Spleen (tissue), 13 donors: ENCODE measurements around the gene SPATA45. TPM values are rescaled to one million over a fixed set of nuclear protein-coding genes. Genes with fewer than 3 reads are reported as not detected.

Source experiments
- DNase-seq: peaks from one replicate; pipeline ENCODE4 v3.0.0-alpha.2; 2020
- H3K27ac ChIP-seq, 8 donors: fragments of 200-600 bp; sonication (generic) in 7 of 8; 1 replicate in 4 of 8; 2 replicates in 4 of 8; pipeline versions ENCODE4 v1.5.0 to v1.8.0; 2016 to 2021; ENCODE audit warnings: inconsistent platforms in 4 of 8, mild to moderate bottlenecking in 4 of 8, moderate library complexity in 1 of 8
- H3K27me3 ChIP-seq, 7 donors: fragments of 200-600 bp; sonication (generic) in 6 of 7; replicated peaks in 1 of 7; 1 replicate in 4 of 7; 2 replicates in 3 of 7; pipeline versions ENCODE4 v1.5.0 to v1.8.0; 2016 to 2021; ENCODE audit warnings: inconsistent platforms in 3 of 7, mild to moderate bottlenecking in 1 of 7
- H3K36me3 ChIP-seq, 6 donors: fragments of 200-600 bp; sonication (generic) in 5 of 6; 1 replicate in 4 of 6; 2 replicates in 2 of 6; pipeline versions ENCODE4 v1.5.0 to v1.8.0; 2016 to 2021; ENCODE audit warnings: inconsistent platforms in 2 of 6
- H3K4me1 ChIP-seq, 6 donors: fragments of 200-600 bp; sonication (generic) in 5 of 6; 1 replicate in 3 of 6; 2 replicates in 3 of 6; pipeline versions ENCODE4 v1.5.0 to v1.8.0; 2016 to 2021; ENCODE audit warnings: inconsistent platforms in 3 of 6
- H3K4me3 ChIP-seq, 8 donors: fragments of 200-600 bp; sonication (generic) in 7 of 8; 1 replicate in 4 of 8; 2 replicates in 4 of 8; pipeline versions ENCODE4 v1.5.0 to v1.8.0; 2016 to 2021; ENCODE audit warnings: inconsistent platforms in 4 of 8, mild to moderate bottlenecking in 4 of 8, moderate library complexity in 2 of 8
- H3K9me3 ChIP-seq, 8 donors: fragments of 200-600 bp; sonication (generic) in 7 of 8; 1 replicate in 4 of 8; 2 replicates in 4 of 8; pipeline versions ENCODE4 v1.5.0 to v1.8.0; 2016 to 2021; ENCODE audit warnings: inconsistent platforms in 4 of 8
- CTCF ChIP-seq, 11 experiments: fragments of 200-600 bp in 7 of 11; fragments of 450-650 bp in 4 of 11; sonication (generic) in 4 of 11; IDR thresholded peaks in 8 of 11; conservative IDR thresholded peaks in 3 of 11; 1 replicate in 7 of 11; 2 replicates in 4 of 11; pipeline versions ENCODE4 v1.4.0 to v1.8.0; 2016 to 2021; ENCODE audit warnings: antibody characterized with exemption in 11 of 11, inconsistent platforms in 4 of 11, mild to moderate bottlenecking in 1 of 11
- POLR2A ChIP-seq, 3 donors: fragments of 450-650 bp; IDR thresholded peaks; one replicate each; pipeline ENCODE4 v1.5.1; 2017; ENCODE audit warnings: antibody characterized with exemption in 3 of 3, mild to moderate bottlenecking in 1 of 3
- POLR2AphosphoS5 ChIP-seq, 3 donors: sonication (generic); formaldehyde crosslinking; IDR thresholded peaks; one replicate each; pipeline ENCODE4 v1.5.1; 2017; ENCODE audit warnings: antibody characterized with exemption in 3 of 3
- WGBS, 5 donors: extraction: QIAGEN DNeasy Blood & Tissue Kit in 3 of 5; methylation state at CpG; one replicate each; pipeline versions ENCODE4 v1.1.5 to v1.1.7; 2013 to 2018; 5-methylcytosine and 5-hydroxymethylcytosine counted together
- intact Hi-C: fragments of 100-400 bp; cut with DNase I; formaldehyde crosslinking; loops from one replicate; pipeline ENCODE4 v1.15.0; 2023; ENCODE audit warnings: low total_unique reads
- long read RNA-seq, 2 donors: transcript quantifications; one replicate each; lab custom pipeline, GENCODE V29; 2026
- polyA plus RNA-seq, 3 donors: library from polyadenylated mRNA; stranded (reverse); fragments of 200-250 nt; gene quantifications; one replicate each; pipeline ENCODE4 v1.2.1, GENCODE V29; 2013
- total RNA-seq, 7 donors: library from RNA; depleted of rRNA in 3 of 7; stranded (reverse); fragments of >200 nt in 3 of 7; fragmentation: NEBNext Ultra II Directional in 4 of 7; extraction: Animal tissue kit (Norgen Biotek cat#: 25700) in 4 of 7; gene quantifications; one replicate each; pipeline versions ENCODE4 v1.1.0 to v1.2.1, GENCODE V29; 2016 to 2021
- donor health status: healthy with polysubstance abuse.
- donor health status: DM: no; HTN: no; CAD: no; lungs with moderate emphysema.
- donor health status: DM: no; HTN: no; CAD: no.
- donor health status: Bipolar disorder and iron deficiency.
- donor health status: healthy.
- donor health status: DM: no; HTN: no; CAD: no.
- donor health status: DM: yes; HTN: yes; CAD: no.

Gene SPATA45
- total RNA-seq (under 1 TPM in 1 of 7 donors, not detected in 6; 0.83 TPM), polyA plus RNA-seq (under 1 TPM in 1 of 3 donors, not detected in 2; 0.38 TPM)
- long read RNA-seq, donor 1: 0 reads
- long read RNA-seq, donor 2: 0 reads

- H3K36me3 ChIP-seq: no peaks in the 10 kb centered on the region
- H3K9me3 ChIP-seq: peaks cover 0 to 19% (median 13%) of the 10 kb centered on the region in 8 donors
- H3K4me3 ChIP-seq: no peak within 1 kb of the TSS
- 92 to 98% (median 95%) methylated on average over 4 of the region's 4 CpGs for WGBS, 5 donors
- no peak for DNase-seq
- no peaks in the 10 kb centered on the region for H3K27me3 ChIP-seq
- no peak for TF ChIP-seq POLR2AphosphoS5 (IDR thresholded peaks at IDR 0.05)
- TF ChIP-seq POLR2A (IDR thresholded peaks at IDR 0.05): no peak
- TF ChIP-seq CTCF (IDR thresholded peaks at IDR 0.05 in 8 of 11, conservative IDR thresholded peaks at IDR 0.05 in 3 of 11): no peak
- intact Hi-C loops: no loop called here
- no peaks in the 10 kb centered on the region for H3K4me1 ChIP-seq
- H3K27ac ChIP-seq: no peak within 1 kb of the TSS
Measured at GRCh38 chr1:212847549-212847948, at the start of gene SPATA45. Gene SPATA45 (minus strand): TSS chr1:212847649. CDS start chr1:212836149, 11,500 bp downstream.

- Histone ChIP-seq H3K27ac (no peak overlapping the region), H3K27me3 (no peaks in the 10 kb centered on the region), H3K9me3 (no peaks in the 10 kb centered on the region), H3K36me3 (peaks cover 0 to 100% (median 62%) of the 10 kb centered on the region in 6 donors), H3K4me3 (no peak overlapping the region), H3K4me1 (no peaks in the 10 kb centered on the region)
- 93 to 100% (median 94%) methylated on average over 1 of the region's 1 CpG for WGBS, 5 donors
- no peak for DNase-seq
- no peak for TF ChIP-seq CTCF (IDR thresholded peaks at IDR 0.05 in 8 of 11, conservative IDR thresholded peaks at IDR 0.05 in 3 of 11)
- no peak for TF ChIP-seq POLR2AphosphoS5 (IDR thresholded peaks at IDR 0.05)
- no peak for TF ChIP-seq POLR2A (IDR thresholded peaks at IDR 0.05)
- intact Hi-C loops: no loop called here
Measured at GRCh38 chr1:212892108-212892507, 44.7 kb upstream of the SPATA45 start.

- Histone ChIP-seq H3K27me3 (no peaks in the 10 kb centered on the region), H3K4me1 (no peaks in the 10 kb centered on the region), H3K4me3 (no peak overlapping the region), H3K27ac (no peak overlapping the region), H3K36me3 (peaks cover 0 to 96% (median 54%) of the 10 kb centered on the region in 6 donors), H3K9me3 (no peaks in the 10 kb centered on the region)
- DNase-seq: no peak
- TF ChIP-seq POLR2AphosphoS5 (IDR thresholded peaks at IDR 0.05): no peak
- TF ChIP-seq POLR2A (IDR thresholded peaks at IDR 0.05): no peak
- no peak for TF ChIP-seq CTCF (IDR thresholded peaks at IDR 0.05 in 8 of 11, conservative IDR thresholded peaks at IDR 0.05 in 3 of 11)
- intact Hi-C loops: no loop called here
- 69 to 96% (median 85%) methylated on average over 4 of the region's 4 CpGs for WGBS, 5 donors
Measured at GRCh38 chr1:212884592-212884991, 37.1 kb upstream of the SPATA45 start.

- Histone ChIP-seq H3K4me1 (no peaks in the 10 kb centered on the region), H3K9me3 (no peaks in the 10 kb centered on the region), H3K27me3 (no peaks in the 10 kb centered on the region), H3K27ac (no peak overlapping the region), H3K36me3 (peaks cover 0 to 96% (median 26%) of the 10 kb centered on the region in 6 donors), H3K4me3 (no peak overlapping the region)
- 90 to 95% (median 94%) methylated on average over 6 of the region's 6 CpGs for WGBS, 5 donors
- intact Hi-C loops: no loop called here
- no peak for DNase-seq
- TF ChIP-seq POLR2AphosphoS5 (IDR thresholded peaks at IDR 0.05): no peak
- TF ChIP-seq POLR2A (IDR thresholded peaks at IDR 0.05): no peak
- TF ChIP-seq CTCF (IDR thresholded peaks at IDR 0.05 in 8 of 11, conservative IDR thresholded peaks at IDR 0.05 in 3 of 11): no peak
Measured at GRCh38 chr1:212879947-212880690, 32.7 kb upstream of the SPATA45 start.
